HAP-1 (cell line): ENCODE measurements around the gene TTN.

Experiments
- DNase-seq, 2 experiments: peaks; one replicate each; pipeline ENCODE4 v3.0.0-alpha.2; 2016 to 2020; ENCODE audit warnings: low spot score in 2 of 2
- H3K27me3 ChIP-seq: fragments of 250-450 bp; sonication (Bioruptor Pico); 2 replicates; pipeline ENCODE4 v1.5.1; 2020; ENCODE audit warnings: low read depth, mild to moderate bottlenecking, moderate library complexity
- H3K36me3 ChIP-seq: fragments of 250-450 bp; sonication (Bioruptor Pico); replicated peaks from 2 replicates; pipeline ENCODE4 v1.5.1; 2020; ENCODE audit warnings: mild to moderate bottlenecking
- H3K4me1 ChIP-seq: fragments of 250-450 bp; sonication (Bioruptor Pico); 2 replicates; pipeline ENCODE4 v1.5.1; 2020; ENCODE audit warnings: mild to moderate bottlenecking
- H3K4me3 ChIP-seq: fragments of 250-450 bp; sonication (Bioruptor Pico); 2 replicates; pipeline ENCODE4 v1.5.1; 2020; ENCODE audit warnings: mild to moderate bottlenecking, moderate library complexity
- H3K9me3 ChIP-seq: fragments of 250-450 bp; sonication (Bioruptor Pico); 2 replicates; pipeline ENCODE4 v1.5.1; 2020; ENCODE audit warnings: mild to moderate bottlenecking, moderate library complexity
- in situ Hi-C: fragments of 300-500 bp; cut with MboI; formaldehyde crosslinking; loops from 3 replicates; pipeline ENCODE4 v1.14.3; 2020; ENCODE audit warnings: low sequenced_read_pairs, inconsistent platforms, mixed read lengths

The TTN gene

GRCh38 chr2:178807227-178808008, at the start of gene TTN:
Gene TTN, minus strand, starts transcription at chr2:178807423. Its CDS starts 2,781 bp downstream, at chr2:178804642.
- in situ Hi-C loops, result no loop called here
- no peaks in the 10 kb centered on the region for H3K4me1 ChIP-seq

DNA sequence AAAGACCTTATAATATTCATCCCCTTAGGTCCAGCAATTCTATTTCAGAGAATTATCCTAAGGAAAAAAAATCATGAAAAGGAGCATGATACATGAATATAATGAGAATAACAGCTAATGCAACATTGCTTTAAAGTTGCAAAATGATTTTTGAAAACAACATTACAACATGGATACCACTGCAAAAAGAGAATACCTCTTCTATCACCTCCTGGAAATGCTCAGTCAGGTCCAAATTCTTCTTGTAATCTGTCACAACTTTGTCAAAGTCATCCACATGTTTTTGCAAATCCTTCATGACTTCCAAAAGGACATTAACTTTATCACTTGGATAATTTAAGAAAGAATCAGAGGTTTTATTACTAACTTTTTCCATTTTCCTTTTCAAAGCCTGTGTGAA, 47.9 kb upstream of the TTN start:
- in situ Hi-C loops, result no loop called here
- H3K4me1 ChIP-seq, result no peaks in the 10 kb centered on the region
- no peaks in the 10 kb centered on the region for H3K9me3 ChIP-seq
- H3K27me3 ChIP-seq, result no peaks in the 10 kb centered on the region
- H3K4me3 ChIP-seq, result no peak overlapping the region
- H3K36me3 ChIP-seq, result no peaks in the 10 kb centered on the region
- DNase-seq, result no peak

More at GRCh38 chr2:178807227-178808008, at the start of gene TTN:
- no peaks in the 10 kb centered on the region for H3K27me3 ChIP-seq
- H3K4me3 ChIP-seq, result no peak within 1 kb of the TSS
- no peaks in the 10 kb centered on the region for H3K9me3 ChIP-seq
- no peak for DNase-seq
- H3K36me3 ChIP-seq, result no peaks in the 10 kb centered on the region

DNA sequence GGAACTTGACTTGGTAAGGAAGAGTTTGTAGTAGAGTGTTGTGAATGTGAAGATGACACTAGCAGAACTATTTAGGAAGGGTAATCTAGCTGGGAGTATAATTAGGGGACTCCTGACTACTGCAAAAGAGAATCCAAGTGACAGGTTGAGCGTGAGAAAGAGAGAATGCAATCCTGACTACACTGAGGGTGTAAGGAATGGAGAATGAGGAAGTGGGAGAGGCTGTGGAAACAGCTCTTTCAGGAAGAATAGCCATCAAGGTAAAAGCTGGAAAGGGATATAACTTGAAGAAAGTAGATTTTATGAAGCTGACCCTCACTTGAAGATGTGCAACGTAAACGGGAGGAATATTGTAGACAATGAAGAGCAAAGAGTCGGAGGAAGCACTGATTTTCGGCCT, 41.1 kb upstream of the TTN start:
- DNase-seq, result no peak
- no peaks in the 10 kb centered on the region for H3K4me1 ChIP-seq
- no peaks in the 10 kb centered on the region for H3K36me3 ChIP-seq
- no peaks in the 10 kb centered on the region for H3K27me3 ChIP-seq
- in situ Hi-C loops, result no loop called here
- no peaks in the 10 kb centered on the region for H3K9me3 ChIP-seq
- no peak overlapping the region for H3K4me3 ChIP-seq

GRCh38 chr2:178846458-178846802, 39.2 kb upstream of the TTN start:
- in situ Hi-C loops, result no loop called here
- Histone ChIP-seq H3K27me3 (no peaks in the 10 kb centered on the region), H3K4me3 (no peak overlapping the region), H3K4me1 (no peaks in the 10 kb centered on the region), H3K36me3 (no peaks in the 10 kb centered on the region), H3K9me3 (no peaks in the 10 kb centered on the region)
- DNase-seq, result no peak

DNA sequence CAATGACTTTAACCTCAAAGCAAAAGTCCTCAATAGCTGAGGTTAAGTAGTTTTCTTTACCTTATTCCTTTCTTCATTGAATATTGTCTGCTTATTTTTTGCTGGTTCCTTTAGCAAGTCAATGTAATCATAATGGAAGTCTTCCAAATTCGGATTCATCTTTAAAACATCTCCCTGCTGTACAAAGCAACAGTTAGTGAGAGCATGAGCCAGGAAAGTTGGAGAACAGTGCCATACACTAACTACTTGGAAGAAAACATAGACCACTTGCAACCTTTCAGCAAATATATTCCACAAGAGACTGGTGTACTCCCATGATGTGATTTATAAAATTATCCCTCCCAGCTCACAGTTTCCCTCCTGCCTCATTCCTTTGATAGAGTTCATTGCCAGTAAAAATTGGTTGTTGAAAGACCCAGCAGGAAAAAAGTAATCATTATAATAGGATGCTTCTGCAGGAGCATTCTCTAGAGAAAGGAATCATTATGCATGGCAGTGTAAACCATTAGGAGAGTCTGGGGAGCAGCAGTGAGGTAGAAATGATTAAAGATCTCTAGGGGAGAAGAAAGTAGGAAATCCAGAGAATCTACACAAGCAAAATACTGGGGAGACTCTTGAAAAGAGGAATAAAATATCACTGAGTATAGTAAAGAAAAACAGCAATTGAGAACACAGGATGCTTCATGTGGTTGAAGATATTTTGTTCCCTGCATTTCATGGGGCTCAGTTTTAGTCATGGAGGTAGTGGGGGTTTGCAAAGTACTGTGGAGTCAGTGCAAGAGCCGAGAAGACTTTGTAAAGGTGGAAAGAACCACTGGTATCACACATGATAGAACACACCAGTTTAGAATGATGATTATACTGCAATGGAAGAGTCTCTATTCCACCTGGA, 38.6 kb upstream of the TTN start:
- DNase-seq, result no peak
- Histone ChIP-seq H3K4me1 (no peaks in the 10 kb centered on the region), H3K9me3 (no peaks in the 10 kb centered on the region), H3K36me3 (no peaks in the 10 kb centered on the region), H3K4me3 (no peak overlapping the region), H3K27me3 (no peaks in the 10 kb centered on the region)
- in situ Hi-C loops, result no loop called here

GRCh38 chr2:178844701-178845100, 37.5 kb upstream of the TTN start:
- no peaks in the 10 kb centered on the region for H3K36me3 ChIP-seq
- no peak overlapping the region for H3K4me3 ChIP-seq
- in situ Hi-C loops, result no loop called here
- H3K4me1 ChIP-seq, result no peaks in the 10 kb centered on the region
- DNase-seq, result no peak
- H3K27me3 ChIP-seq, result no peaks in the 10 kb centered on the region
- H3K9me3 ChIP-seq, result no peaks in the 10 kb centered on the region

DNA sequence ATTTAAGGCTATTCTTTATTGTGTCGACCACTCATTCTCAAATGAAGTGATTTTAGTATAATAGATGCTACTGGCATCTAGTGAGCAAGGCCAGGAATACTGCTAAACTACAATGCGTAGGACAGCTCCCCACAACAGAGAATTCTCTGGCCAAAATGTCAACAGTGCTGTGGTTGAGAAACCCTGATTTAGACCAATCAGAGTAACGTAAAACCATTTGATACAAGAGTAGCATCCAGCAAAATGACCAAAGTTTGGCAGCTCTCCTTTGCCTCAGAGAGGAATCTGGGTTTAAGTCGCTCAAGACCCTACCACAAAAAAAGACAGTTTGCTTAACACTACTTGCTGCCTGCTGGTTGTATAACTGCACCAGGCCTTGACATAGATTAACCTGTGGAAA, 37.0 kb upstream of the TTN start:
- no peak for DNase-seq
- in situ Hi-C loops, result no loop called here
- Histone ChIP-seq H3K9me3 (no peaks in the 10 kb centered on the region), H3K4me3 (no peak overlapping the region), H3K27me3 (no peaks in the 10 kb centered on the region), H3K4me1 (no peaks in the 10 kb centered on the region), H3K36me3 (no peaks in the 10 kb centered on the region)

DNA sequence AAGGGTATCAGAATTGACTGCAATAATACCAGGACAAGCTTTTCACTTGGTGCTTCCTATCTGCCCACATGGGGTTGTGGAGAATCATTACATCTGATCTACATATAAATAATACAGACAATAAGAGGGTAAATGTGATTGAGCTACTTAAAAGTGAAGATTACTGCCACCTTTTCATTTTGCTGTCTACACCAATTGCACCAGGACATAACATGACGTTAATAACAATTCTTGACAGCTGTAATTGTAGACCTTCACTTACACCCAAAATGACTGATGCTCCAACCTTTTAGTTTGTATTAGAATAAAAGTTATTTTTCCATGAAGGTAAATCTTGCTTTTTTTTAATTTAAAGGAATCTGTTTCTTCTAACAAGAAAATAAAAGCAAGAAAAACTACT, 36.5 kb upstream of the TTN start:
- in situ Hi-C loops, result no loop called here
- H3K4me1 ChIP-seq, result no peaks in the 10 kb centered on the region
- DNase-seq, result no peak
- H3K4me3 ChIP-seq, result no peak overlapping the region
- no peaks in the 10 kb centered on the region for H3K27me3 ChIP-seq
- no peaks in the 10 kb centered on the region for H3K36me3 ChIP-seq
- no peaks in the 10 kb centered on the region for H3K9me3 ChIP-seq

DNA sequence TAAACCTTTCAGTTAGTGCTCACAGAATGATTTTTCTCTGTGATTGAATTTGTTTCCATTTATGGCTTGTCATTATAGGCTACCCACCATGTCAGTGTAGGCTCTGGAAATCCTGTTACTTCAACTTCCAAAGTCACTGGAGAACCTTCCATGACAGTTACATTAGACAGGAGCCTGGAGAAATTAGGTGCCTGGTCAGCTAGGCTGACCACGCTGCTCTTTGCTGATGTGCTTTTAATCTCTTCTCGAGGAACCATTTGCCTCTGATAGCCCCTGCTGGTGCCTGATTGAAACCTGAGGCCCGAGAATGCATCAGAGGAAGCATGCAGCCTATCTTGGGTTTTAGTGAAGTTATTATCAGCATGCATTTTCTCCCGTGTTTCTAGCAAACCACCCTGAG, 29.6 kb upstream of the TTN start:
- in situ Hi-C loops, result no loop called here
- H3K9me3 ChIP-seq, result no peaks in the 10 kb centered on the region
- H3K4me3 ChIP-seq, result no peak overlapping the region
- H3K4me1 ChIP-seq, result no peaks in the 10 kb centered on the region
- H3K36me3 ChIP-seq, result no peaks in the 10 kb centered on the region
- no peaks in the 10 kb centered on the region for H3K27me3 ChIP-seq
- DNase-seq, result no peak

DNA sequence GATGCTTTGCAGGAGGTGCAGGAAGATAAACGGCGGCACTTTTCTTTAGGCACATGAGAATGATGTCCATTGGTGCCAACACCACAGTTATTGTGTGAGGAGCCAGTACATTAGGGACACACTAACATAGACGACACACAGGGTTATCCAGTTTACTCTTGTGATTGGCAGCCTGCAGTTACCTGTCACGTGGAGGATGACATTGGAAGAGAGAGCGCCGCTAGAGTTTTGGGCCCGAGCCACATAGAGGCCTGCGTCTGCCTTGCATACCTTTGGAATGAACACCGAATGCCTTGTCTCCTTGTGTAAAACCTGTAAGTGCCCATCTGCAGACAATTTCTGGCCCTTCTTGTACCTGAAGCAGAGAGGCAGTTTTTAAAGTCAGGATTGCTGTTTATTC, 26.9 kb upstream of the TTN start:
- DNase-seq, result no peak
- no peaks in the 10 kb centered on the region for H3K9me3 ChIP-seq

DNA sequence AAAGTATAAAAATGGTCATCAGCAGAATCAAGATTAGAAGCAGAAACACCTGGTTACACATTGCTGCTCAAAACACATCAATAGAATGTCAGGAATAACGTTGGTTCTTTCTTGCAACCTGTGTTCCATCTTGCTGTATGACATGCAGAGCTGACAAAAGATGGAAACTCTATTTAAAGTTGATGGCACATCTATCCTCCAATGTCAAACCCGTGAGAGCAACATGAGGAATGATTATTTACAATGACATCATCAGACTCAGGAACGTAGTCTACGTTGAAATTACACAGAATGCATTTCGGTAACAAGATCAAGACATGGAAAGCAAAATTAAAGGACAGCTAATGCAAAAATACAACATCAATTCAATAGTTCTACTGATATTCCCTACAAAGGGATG, 26.2 kb upstream of the TTN start:
- no peak overlapping the region for H3K4me3 ChIP-seq
- H3K36me3 ChIP-seq, result no peaks in the 10 kb centered on the region
- in situ Hi-C loops, result no loop called here
- no peak for DNase-seq
- peaks cover 6% of the 10 kb centered on the region for H3K4me1 ChIP-seq
- H3K27me3 ChIP-seq, result no peaks in the 10 kb centered on the region
- no peaks in the 10 kb centered on the region for H3K9me3 ChIP-seq

More for the DNA sequence above, 26.9 kb upstream of the TTN start:
- Histone ChIP-seq H3K27me3 (no peaks in the 10 kb centered on the region), H3K36me3 (no peaks in the 10 kb centered on the region), H3K4me1 (no peaks in the 10 kb centered on the region), H3K4me3 (no peak overlapping the region)
- in situ Hi-C loops, result no loop called here

DNA sequence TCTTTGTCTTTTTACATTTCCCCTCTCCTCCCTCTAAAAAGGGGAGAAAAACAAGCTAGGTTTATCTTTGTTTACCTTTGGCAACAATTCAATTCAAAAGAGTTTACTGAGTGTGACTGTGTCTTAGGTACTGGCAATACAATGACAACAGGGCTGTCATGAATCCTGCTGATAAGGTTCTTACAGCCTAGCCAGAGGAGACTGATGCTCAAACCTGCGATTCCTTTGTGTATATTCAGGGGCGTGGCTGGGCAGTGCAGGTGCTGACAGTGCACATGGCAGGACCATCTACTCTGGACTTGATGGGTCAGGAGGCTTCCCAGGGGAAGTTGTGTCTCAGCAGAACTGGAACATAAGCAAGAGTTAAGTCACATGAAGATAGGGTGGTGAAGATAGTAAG, 23.2 kb upstream of the TTN start:
- in situ Hi-C loops, result no loop called here
- no peak overlapping the region for H3K4me3 ChIP-seq
- no peaks in the 10 kb centered on the region for H3K27me3 ChIP-seq
- H3K9me3 ChIP-seq, result no peaks in the 10 kb centered on the region
- H3K4me1 ChIP-seq, result peaks cover 14% of the 10 kb centered on the region
- DNase-seq, result no peak
- H3K36me3 ChIP-seq, result no peaks in the 10 kb centered on the region

GRCh38 chr2:178829981-178830380, 22.8 kb upstream of the TTN start:
- H3K4me1 ChIP-seq, result peaks cover 14% of the 10 kb centered on the region
- H3K27me3 ChIP-seq, result no peaks in the 10 kb centered on the region
- H3K36me3 ChIP-seq, result no peaks in the 10 kb centered on the region
- in situ Hi-C loops, result no loop called here
- no peak for DNase-seq
- no peaks in the 10 kb centered on the region for H3K9me3 ChIP-seq
- H3K4me3 ChIP-seq, result no peak overlapping the region

- Histone ChIP-seq H3K27me3 (no peaks in the 10 kb centered on the region), H3K9me3 (no peaks in the 10 kb centered on the region), H3K4me1 (peaks cover 14% of the 10 kb centered on the region), H3K36me3 (no peaks in the 10 kb centered on the region), H3K4me3 (no peak overlapping the region)
- no peak for DNase-seq
- in situ Hi-C loops, result no loop called here
These were observed 22.2 kb upstream of the TTN start for GRCh38 chr2:178829299-178829960.
